Effector memory CD4-positive, alpha-beta T cell (primary cell): Measurements from ENCODE around the gene MCTP2.

ENCODE experiments used
- DNase-seq, 3 donors: peaks; one replicate each; pipeline ENCODE4 v3.0.0-alpha.2; 2020
- H3K27ac ChIP-seq: 2 replicates; pipeline ENCODE4 v1.7.0; 2013; ENCODE audit warnings: mild to moderate bottlenecking, low read length, moderate library complexity; ENCODE audit not compliant: insufficient read depth, poor library complexity, severe bottlenecking
- H3K27me3 ChIP-seq: replicated peaks from 2 replicates; pipeline ENCODE4 v1.7.0; 2013; ENCODE audit warnings: mild to moderate bottlenecking, low read length; ENCODE audit not compliant: insufficient read depth, control insufficient read depth, poor library complexity, severe bottlenecking
- H3K36me3 ChIP-seq: 2 replicates; pipeline ENCODE4 v1.7.0; 2013; ENCODE audit warnings: mild to moderate bottlenecking, low read length, moderate library complexity; ENCODE audit not compliant: control insufficient read depth, insufficient read depth
- H3K4me1 ChIP-seq: 2 replicates; pipeline ENCODE4 v1.7.0; 2013; ENCODE audit warnings: low read length, mild to moderate bottlenecking; ENCODE audit not compliant: control insufficient read depth, insufficient read depth, poor library complexity, severe bottlenecking
- H3K4me3 ChIP-seq: 2 replicates; pipeline ENCODE4 v1.7.0; 2013; ENCODE audit warnings: low read length, low read depth, mild to moderate bottlenecking; ENCODE audit not compliant: insufficient read depth, poor library complexity, severe bottlenecking
- H3K9me3 ChIP-seq: 2 replicates; pipeline ENCODE4 v1.7.0; 2013; ENCODE audit warnings: mild to moderate bottlenecking, low read length, moderate library complexity; ENCODE audit not compliant: control insufficient read depth

MCTP2 gene

GRCh38 chr15:94293411-94294402, 62.3 kb downstream of the MCTP2 start:
- DNase-seq = no peak
- H3K4me1 ChIP-seq = peaks cover 2% of the 10 kb centered on the region

DNA sequence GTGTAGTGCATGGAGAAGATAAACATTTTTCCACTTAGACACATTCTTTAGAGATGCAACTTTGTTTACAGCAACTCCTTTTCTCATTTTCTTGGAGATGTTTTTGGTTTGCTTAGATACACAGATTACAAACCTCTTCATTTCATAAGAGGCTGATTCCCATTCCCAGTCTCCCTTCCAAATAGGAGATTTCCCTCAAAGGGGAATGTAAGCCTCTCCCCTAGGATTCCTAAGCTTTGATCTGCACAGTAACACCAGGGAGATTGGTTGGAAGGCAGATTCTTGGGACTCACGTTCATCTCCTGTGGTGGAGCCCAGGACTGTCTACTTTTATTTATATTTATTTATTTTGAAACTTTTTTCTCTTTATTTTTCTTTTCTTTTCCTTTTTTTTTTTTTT, 63.2 kb downstream of the MCTP2 start:
- peaks cover 2% of the 10 kb centered on the region for H3K4me1 ChIP-seq
- no peak overlapping the region for H3K27ac ChIP-seq
- H3K36me3 ChIP-seq = no peaks in the 10 kb centered on the region
- DNase-seq = no peak
- no peak overlapping the region for H3K4me3 ChIP-seq
- no peaks in the 10 kb centered on the region for H3K27me3 ChIP-seq
- no peaks in the 10 kb centered on the region for H3K9me3 ChIP-seq

More at GRCh38 chr15:94293411-94294402, 62.3 kb downstream of the MCTP2 start:
- Histone ChIP-seq H3K4me3 (no peak overlapping the region), H3K27me3 (no peaks in the 10 kb centered on the region), H3K36me3 (no peaks in the 10 kb centered on the region), H3K9me3 (no peaks in the 10 kb centered on the region), H3K27ac (no peak overlapping the region)

DNA sequence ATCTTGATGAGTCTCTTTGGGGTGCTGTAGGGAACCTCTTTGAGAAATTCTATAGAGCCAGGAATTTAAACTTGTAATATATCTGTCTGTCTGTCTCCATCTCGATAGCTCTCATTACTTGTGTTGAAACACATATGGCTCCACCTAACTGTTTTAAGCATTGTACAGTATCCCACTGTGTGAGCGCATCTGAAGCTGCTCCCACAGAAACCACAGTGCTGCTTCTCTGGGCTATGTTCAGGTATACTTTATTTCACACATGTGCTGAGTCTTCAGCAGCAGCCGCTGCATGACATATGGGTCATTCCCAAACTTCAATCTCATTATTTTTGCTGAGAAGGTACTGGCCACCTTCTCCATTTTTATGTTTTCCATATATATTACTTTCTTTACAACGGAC, 63.9 kb downstream of the MCTP2 start:
- H3K27ac ChIP-seq = no peak overlapping the region
- no peak overlapping the region for H3K4me3 ChIP-seq
- no peaks in the 10 kb centered on the region for H3K36me3 ChIP-seq
- no peaks in the 10 kb centered on the region for H3K9me3 ChIP-seq
- DNase-seq = no peak
- H3K27me3 ChIP-seq = no peaks in the 10 kb centered on the region
- peaks cover 2% of the 10 kb centered on the region for H3K4me1 ChIP-seq

- Histone ChIP-seq H3K27me3 (no peaks in the 10 kb centered on the region), H3K4me3 (no peak overlapping the region), H3K27ac (no peak overlapping the region), H3K36me3 (no peaks in the 10 kb centered on the region), H3K9me3 (no peaks in the 10 kb centered on the region), H3K4me1 (peaks cover 2% of the 10 kb centered on the region)
- DNase-seq = no peak
Measured at GRCh38 chr15:94296717-94297116, 65.4 kb downstream of the MCTP2 start.

- H3K27me3 ChIP-seq = no peaks in the 10 kb centered on the region
- no peak for DNase-seq
- no peak overlapping the region for H3K27ac ChIP-seq
Measured at GRCh38 chr15:94297558-94297957, 66.2 kb downstream of the MCTP2 start.

GRCh38 chr15:94298364-94298763, 67.0 kb downstream of the MCTP2 start:
- H3K4me3 ChIP-seq = no peak overlapping the region
- H3K27me3 ChIP-seq = no peaks in the 10 kb centered on the region
- H3K4me1 ChIP-seq = no peaks in the 10 kb centered on the region
- DNase-seq = no peak
- H3K27ac ChIP-seq = no peak overlapping the region
- no peaks in the 10 kb centered on the region for H3K9me3 ChIP-seq
- H3K36me3 ChIP-seq = no peaks in the 10 kb centered on the region

More at GRCh38 chr15:94297558-94297957, 66.2 kb downstream of the MCTP2 start:
- H3K36me3 ChIP-seq = no peaks in the 10 kb centered on the region
- H3K4me1 ChIP-seq = peaks cover 2% of the 10 kb centered on the region
- no peak overlapping the region for H3K4me3 ChIP-seq
- H3K9me3 ChIP-seq = no peaks in the 10 kb centered on the region

GRCh38 chr15:94300612-94301011, 69.3 kb downstream of the MCTP2 start:
- DNase-seq = no peak
- Histone ChIP-seq H3K4me3 (no peak overlapping the region), H3K36me3 (no peaks in the 10 kb centered on the region), H3K9me3 (no peaks in the 10 kb centered on the region), H3K27me3 (no peaks in the 10 kb centered on the region), H3K27ac (no peak overlapping the region), H3K4me1 (no peaks in the 10 kb centered on the region)

DNA sequence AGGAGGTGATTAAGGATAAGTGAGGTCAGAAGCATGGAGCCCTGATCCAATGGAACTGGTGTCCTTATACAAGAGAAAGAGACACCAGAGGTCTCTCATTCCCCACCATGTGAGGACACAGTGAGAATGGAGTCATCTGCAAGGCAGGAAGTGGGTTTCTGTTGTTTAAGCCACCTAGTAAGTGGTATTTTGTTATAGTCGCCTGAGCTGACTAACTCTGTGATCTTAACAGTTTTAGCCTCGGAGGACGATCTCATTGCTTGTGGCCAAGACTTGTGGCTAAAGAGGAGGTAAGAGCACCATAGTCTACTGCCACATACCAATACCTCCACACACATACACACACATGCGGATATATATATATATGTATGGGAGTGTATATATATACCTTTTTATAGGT, 73.8 kb downstream of the MCTP2 start:
- no peak for DNase-seq
- H3K36me3 ChIP-seq = no peaks in the 10 kb centered on the region

GRCh38 chr15:94306700-94307650, 75.6 kb downstream of the MCTP2 start:
- no peaks in the 10 kb centered on the region for H3K9me3 ChIP-seq
- no peak for DNase-seq
- H3K4me3 ChIP-seq = no peak overlapping the region
- no peaks in the 10 kb centered on the region for H3K36me3 ChIP-seq
- no peaks in the 10 kb centered on the region for H3K4me1 ChIP-seq
- no peaks in the 10 kb centered on the region for H3K27me3 ChIP-seq
- no peak overlapping the region for H3K27ac ChIP-seq

More for the DNA sequence above, 73.8 kb downstream of the MCTP2 start:
- Histone ChIP-seq H3K4me1 (no peaks in the 10 kb centered on the region), H3K27ac (no peak overlapping the region), H3K27me3 (no peaks in the 10 kb centered on the region), H3K4me3 (no peak overlapping the region), H3K9me3 (no peaks in the 10 kb centered on the region)
